Mammary epithelial cell (primary cell): ENCODE results near the gene MRPS2.

Experiments used
- EZH2 ChIP-seq: IDR thresholded peaks from 2 replicates; pipeline ENCODE4 v1.6.1; 2012; ENCODE audit warnings: low read length, inconsistent platforms, borderline replicate concordance
- TF ChIP-seq, protein P1 (sequence below), 2 donors: IDR thresholded peaks in 1 of 2; conservative IDR thresholded peaks in 1 of 2; 2 replicates each; pipeline ENCODE4 v1.5.1; 2011 to 2012; ENCODE audit warnings: inconsistent platforms in 2 of 2, low read length in 2 of 2, mild to moderate bottlenecking in 2 of 2, control low read depth in 1 of 2, low read depth in 1 of 2; ENCODE audit not compliant: insufficient read depth in 1 of 2; ENCODE audit errors: extremely low read depth in 1 of 2

DNA sequence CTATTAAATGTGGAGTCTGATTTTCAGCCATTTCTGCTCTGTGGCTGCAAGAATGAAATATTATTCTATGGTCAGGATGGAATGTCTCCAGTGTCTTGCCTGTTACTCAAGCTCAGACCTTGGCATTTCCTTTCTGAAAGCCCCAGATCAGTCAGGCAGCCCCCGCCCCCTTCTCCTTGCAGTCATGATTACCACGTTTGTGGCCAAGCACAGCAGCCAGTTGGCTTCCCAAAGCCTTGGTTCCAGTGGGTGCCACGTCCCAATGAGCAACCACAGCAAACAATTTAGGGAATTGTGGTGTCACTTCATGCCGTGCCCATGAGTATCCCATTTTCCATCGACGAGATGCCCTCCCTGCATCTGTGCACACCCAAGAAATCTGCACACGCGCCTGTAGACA is 35.7 kb downstream of the MRPS2 start:
- TF ChIP-seq, protein P1, sequence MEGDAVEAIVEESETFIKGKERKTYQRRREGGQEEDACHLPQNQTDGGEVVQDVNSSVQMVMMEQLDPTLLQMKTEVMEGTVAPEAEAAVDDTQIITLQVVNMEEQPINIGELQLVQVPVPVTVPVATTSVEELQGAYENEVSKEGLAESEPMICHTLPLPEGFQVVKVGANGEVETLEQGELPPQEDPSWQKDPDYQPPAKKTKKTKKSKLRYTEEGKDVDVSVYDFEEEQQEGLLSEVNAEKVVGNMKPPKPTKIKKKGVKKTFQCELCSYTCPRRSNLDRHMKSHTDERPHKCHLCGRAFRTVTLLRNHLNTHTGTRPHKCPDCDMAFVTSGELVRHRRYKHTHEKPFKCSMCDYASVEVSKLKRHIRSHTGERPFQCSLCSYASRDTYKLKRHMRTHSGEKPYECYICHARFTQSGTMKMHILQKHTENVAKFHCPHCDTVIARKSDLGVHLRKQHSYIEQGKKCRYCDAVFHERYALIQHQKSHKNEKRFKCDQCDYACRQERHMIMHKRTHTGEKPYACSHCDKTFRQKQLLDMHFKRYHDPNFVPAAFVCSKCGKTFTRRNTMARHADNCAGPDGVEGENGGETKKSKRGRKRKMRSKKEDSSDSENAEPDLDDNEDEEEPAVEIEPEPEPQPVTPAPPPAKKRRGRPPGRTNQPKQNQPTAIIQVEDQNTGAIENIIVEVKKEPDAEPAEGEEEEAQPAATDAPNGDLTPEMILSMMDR (conservative IDR thresholded peaks at IDR 0.05 in 1 of 2, IDR thresholded peaks at IDR 0.05 in 1 of 2; ENCODE audit: extremely low read depth in 1 of 2, insufficient read depth in 1 of 2, low read depth in 1 of 2, low read length in 2 of 2): no peak
- TF ChIP-seq EZH2: no peak
